ENCODE results near the gene RTF1. TPM values are rescaled to one million over a fixed set of nuclear protein-coding genes. Genes with fewer than 3 reads are reported as not detected.

RTF1 gene
- total and polyA plus RNA-seq, 2 donors (not counting 3 experiments of a cell fraction or from before 2014, with no cell fraction given) = 19.2 to 40.6 TPM

DNA sequence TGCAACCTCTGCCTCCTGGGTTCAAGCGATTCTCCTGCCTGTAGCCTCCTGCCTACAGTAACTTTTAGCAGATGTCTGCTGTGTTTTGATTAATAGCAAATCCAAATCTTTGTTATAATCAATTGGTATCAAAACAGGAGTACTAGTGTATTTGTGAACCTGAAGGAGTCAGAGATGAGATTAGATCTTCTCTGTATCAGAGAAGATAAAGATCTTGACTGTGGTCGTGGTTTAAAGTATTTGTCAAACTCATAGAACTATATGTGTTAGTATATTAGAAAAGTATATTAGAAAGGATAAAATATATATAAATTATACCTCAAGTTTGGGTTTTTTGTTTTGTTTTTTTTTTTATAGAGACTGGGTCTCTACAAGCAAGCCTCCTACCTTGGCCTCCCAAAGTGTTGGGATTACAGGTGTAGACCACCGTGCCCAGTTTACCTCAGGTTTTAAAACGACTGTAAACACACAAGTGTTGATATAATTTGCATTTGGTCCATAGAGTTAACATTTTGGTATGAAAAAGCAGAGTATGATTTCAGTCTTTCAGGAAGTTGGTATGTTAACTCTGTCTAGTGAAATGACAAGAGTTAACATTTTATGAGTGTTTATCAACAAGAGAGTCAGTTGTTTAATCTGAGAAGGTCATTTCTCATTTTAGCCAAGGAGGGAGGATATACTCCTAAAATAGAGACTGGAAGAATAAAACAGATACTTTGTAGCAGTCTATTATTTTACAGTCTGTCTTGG, 18.3 kb downstream of the RTF1 start:
- dilution Hi-C loops (cut with MboI; ENCODE audit: extremely low pct_ligation_motif_present, low sequenced_read_pairs) (no loop called here), intact Hi-C loops (cut with micrococcal nuclease) (no loop called here)
- TF ChIP-seq, protein P1, sequence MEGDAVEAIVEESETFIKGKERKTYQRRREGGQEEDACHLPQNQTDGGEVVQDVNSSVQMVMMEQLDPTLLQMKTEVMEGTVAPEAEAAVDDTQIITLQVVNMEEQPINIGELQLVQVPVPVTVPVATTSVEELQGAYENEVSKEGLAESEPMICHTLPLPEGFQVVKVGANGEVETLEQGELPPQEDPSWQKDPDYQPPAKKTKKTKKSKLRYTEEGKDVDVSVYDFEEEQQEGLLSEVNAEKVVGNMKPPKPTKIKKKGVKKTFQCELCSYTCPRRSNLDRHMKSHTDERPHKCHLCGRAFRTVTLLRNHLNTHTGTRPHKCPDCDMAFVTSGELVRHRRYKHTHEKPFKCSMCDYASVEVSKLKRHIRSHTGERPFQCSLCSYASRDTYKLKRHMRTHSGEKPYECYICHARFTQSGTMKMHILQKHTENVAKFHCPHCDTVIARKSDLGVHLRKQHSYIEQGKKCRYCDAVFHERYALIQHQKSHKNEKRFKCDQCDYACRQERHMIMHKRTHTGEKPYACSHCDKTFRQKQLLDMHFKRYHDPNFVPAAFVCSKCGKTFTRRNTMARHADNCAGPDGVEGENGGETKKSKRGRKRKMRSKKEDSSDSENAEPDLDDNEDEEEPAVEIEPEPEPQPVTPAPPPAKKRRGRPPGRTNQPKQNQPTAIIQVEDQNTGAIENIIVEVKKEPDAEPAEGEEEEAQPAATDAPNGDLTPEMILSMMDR (IDR thresholded peaks at IDR 0.05; ENCODE audit: extremely low read depth in 1 of 2, insufficient read depth in 1 of 2, low read depth in 1 of 2, low read length in 2 of 2) = no peak
- TF ChIP-seq JUN (IDR thresholded peaks at IDR 0.05; ENCODE audit: borderline replicate concordance, insufficient read depth, insufficient read length, low read depth) = no peak
- no peak for TF ChIP-seq POLR2AphosphoS5 (IDR thresholded peaks at IDR 0.05; ENCODE audit: insufficient read depth, low read depth, low read length)
- TF ChIP-seq FOS (IDR thresholded peaks at IDR 0.05; ENCODE audit: borderline replicate concordance, insufficient read depth, low read length) = no peak
- no peak for TF ChIP-seq GATA2 (IDR thresholded peaks at IDR 0.05; ENCODE audit: insufficient read depth, insufficient read length, low read depth, low read length)
- TF ChIP-seq, protein P2, sequence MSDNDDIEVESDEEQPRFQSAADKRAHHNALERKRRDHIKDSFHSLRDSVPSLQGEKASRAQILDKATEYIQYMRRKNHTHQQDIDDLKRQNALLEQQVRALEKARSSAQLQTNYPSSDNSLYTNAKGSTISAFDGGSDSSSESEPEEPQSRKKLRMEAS (IDR thresholded peaks at IDR 0.05; ENCODE audit: insufficient read depth, insufficient read length) = no peak
- no peak for TF ChIP-seq POLR2A (IDR thresholded peaks at IDR 0.05; ENCODE audit: low read depth, low read length)
- TF ChIP-seq EZH2 (IDR thresholded peaks at IDR 0.05; ENCODE audit: borderline replicate concordance, low read depth, low read length, severe bottlenecking) = no peak
- no peak for TF ChIP-seq MYC (IDR thresholded peaks at IDR 0.05; ENCODE audit: low read depth, low read length)
- no peaks in the 10 kb centered on the region for H3K9me1 ChIP-seq (replicated peaks; ENCODE audit: control insufficient read depth, extremely low read depth, insufficient read depth, low read length)
- peaks cover 13% of the 10 kb centered on the region for H3K79me2 ChIP-seq (ENCODE audit: control insufficient read depth, insufficient read depth, low read length)
- ChIA-PET POLR2A (no interaction called here), CTCF (no interaction called here)
- no peaks in the 10 kb centered on the region for H3K9me3 ChIP-seq (replicated peaks; ENCODE audit: control insufficient read depth, insufficient read depth, low read length)
- H2AFZ ChIP-seq (ENCODE audit: low read depth, low read length) = no peak overlapping the region
- H3K36me3 ChIP-seq (ENCODE audit: control insufficient read depth in 2 of 2, extremely low read depth in 1 of 2, insufficient read depth in 2 of 2, low read length in 2 of 2) = peaks cover 0 to 2% of the 10 kb centered on the region in 2 experiments
- no TSS peak for BruUV-seq (replicated peaks)
- H3K27ac ChIP-seq (ENCODE audit: insufficient read depth, low read depth, low read length) = no peak overlapping the region
- no peak overlapping the region for H3K9ac ChIP-seq (replicated peaks; ENCODE audit: extremely low read depth, insufficient read depth, low read length)
- no peaks in the 10 kb centered on the region for H4K20me1 ChIP-seq (replicated peaks; ENCODE audit: control insufficient read depth, extremely low read depth, insufficient read depth, low read length)
- no peaks in the 10 kb centered on the region for H3K4me1 ChIP-seq (ENCODE audit: control insufficient read depth, extremely low read depth, insufficient read depth, low read length)
- H3K27me3 ChIP-seq (ENCODE audit: control insufficient read depth in 2 of 2, insufficient read depth in 2 of 2, low read length in 2 of 2) = no peaks in the 10 kb centered on the region
- DNase-seq (ENCODE audit: low read depth, low spot score) (no peak), FAIRE-seq (no peak)
- H3K4me3 ChIP-seq (replicated peaks in 1 of 3; ENCODE audit: insufficient read depth in 1 of 3, low read depth in 1 of 3, low read length in 3 of 3) = no peak overlapping the region
- H3K4me2 ChIP-seq (ENCODE audit: insufficient read depth, low read length) = no peak overlapping the region

Data from endothelial cell of umbilical vein (primary cell).